ENCODE data around the gene FGD2. TPM values are rescaled to one million over a fixed set of nuclear protein-coding genes. Genes with fewer than 3 reads are reported as not detected.

FGD2 gene
- total RNA-seq, 2 experiments from 2014 or later: 1.5 to 2.1 TPM

DNA sequence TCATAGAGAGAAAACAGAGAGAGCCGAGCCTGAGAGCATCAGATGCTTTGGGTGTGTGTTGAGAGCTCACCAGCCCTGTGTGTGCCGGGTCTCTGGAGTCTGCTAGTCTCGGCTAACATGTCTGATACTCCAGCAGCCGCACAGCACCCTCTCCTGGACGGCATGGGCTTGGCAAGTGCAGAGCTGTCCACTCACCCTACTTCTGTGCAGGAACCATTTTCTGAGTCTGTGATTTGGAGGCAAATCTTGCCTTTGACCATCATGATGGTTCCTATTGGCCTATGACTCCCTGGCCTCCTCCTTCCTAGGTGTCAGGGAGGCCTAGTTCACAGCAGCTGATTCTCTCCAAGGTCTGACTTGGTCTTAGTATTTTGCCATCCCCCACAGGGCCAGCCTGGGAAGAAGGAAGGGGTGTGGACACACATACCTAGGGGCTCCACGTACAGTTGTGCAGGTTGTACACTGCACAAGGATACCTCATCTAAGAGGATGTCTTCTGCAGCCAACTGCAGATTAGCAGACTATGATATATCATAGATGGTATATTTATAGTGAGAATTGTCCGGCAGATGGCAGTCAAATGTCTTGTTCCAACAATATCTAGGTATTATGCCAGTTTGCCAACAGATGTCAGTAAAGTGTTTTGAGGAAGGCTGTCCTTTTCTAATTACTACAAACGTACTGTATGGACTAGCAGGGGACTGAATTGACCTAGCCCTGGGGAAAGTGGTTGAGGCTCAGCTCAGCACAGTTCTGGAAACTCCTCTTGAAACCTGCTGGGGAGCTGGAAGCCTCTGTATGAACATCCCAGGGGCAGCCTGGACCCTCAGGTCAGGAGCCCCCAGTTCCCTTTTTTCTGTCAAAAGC, 13.0 kb downstream of the FGD2 start:
- Mint-ChIP-seq H3K27ac (peak overlapping the region; percentile 85), H3K27me3 (no peaks in the 10 kb centered on the region), H3K36me3 (ENCODE audit: low read depth) (peaks cover 7% of the 10 kb centered on the region), H3K9me3 (no peaks in the 10 kb centered on the region), H3K4me1 (peaks cover 54% of the 10 kb centered on the region), H3K4me3 (no peak overlapping the region)
- CTCF ChIA-PET: interaction anchor here (0.6 to 26.0 kb wide), 83 partner anchors 9 to 649 kb away, joined by 3 to 482 read pairs (median 4); partner anchors contain the start of genes C6orf89, FGD2, MTCH1 and PI16
- DNase-seq: peak; percentile 95
- POLR2A ChIA-PET: interaction anchor here (0.6 to 1.9 kb wide), 2 partner anchors 101 to 192 kb away, joined by 3 to 6 read pairs; no protein-coding TSS in a partner anchor

GRCh38 chr6:37019065-37019450, 13.6 kb downstream of the FGD2 start:
- CTCF ChIA-PET: interaction anchor here (0.6 to 26.0 kb wide), 41 partner anchors 10 to 519 kb away, joined by 3 to 482 read pairs (median 10); partner anchors contain the start of genes C6orf89, FGD2, MTCH1 and PI16
- H3K27me3 Mint-ChIP-seq: no peaks in the 10 kb centered on the region
- H3K36me3 Mint-ChIP-seq (ENCODE audit: low read depth): peaks cover 7% of the 10 kb centered on the region
- peaks cover 60% of the 10 kb centered on the region for H3K4me1 Mint-ChIP-seq
- H3K9me3 Mint-ChIP-seq: no peaks in the 10 kb centered on the region
- no peak overlapping the region for H3K4me3 Mint-ChIP-seq
- peak overlapping the region; percentile 85 for H3K27ac Mint-ChIP-seq
- no peak for DNase-seq
- POLR2A ChIA-PET: interaction anchor here (1.9 kb wide), 1 partner anchor 192 kb away, joined by 6 read pairs; no protein-coding TSS in a partner anchor

DNA sequence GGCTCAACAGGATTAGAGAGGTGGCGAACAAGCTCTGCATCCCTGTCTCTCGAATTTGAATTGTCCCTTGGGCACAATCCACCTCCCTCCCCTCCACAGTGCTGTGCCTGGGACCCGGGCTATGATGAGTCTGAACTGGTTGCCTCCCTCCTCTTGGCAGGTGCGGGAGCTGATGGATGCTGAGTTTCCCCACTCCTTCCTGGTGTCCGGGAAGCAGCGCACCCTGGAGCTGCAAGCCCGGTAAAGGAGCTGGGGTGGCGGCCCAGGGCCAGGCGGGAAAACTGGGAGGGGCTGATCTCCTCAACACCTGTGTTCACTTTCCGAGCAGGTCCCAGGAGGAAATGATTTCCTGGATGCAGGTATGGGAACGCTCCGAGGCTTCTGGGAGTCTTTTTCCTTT, 14.9 kb downstream of the FGD2 start:
- CTCF ChIA-PET: interaction anchor here (0.8 to 26.0 kb wide), 15 partner anchors 11 to 305 kb away, joined by 3 to 482 read pairs (median 6); partner anchors contain the start of genes PIM1 and PPIL1
- H3K9me3 Mint-ChIP-seq: no peaks in the 10 kb centered on the region
- H3K27ac Mint-ChIP-seq: no peak overlapping the region
- peaks cover 72% of the 10 kb centered on the region for H3K4me1 Mint-ChIP-seq
- peaks cover 7% of the 10 kb centered on the region for H3K36me3 Mint-ChIP-seq (ENCODE audit: low read depth)
- H3K27me3 Mint-ChIP-seq: no peaks in the 10 kb centered on the region
- POLR2A ChIA-PET: interaction anchor here (0.5 kb wide), 1 partner anchor 169 kb away, joined by 5 read pairs; no protein-coding TSS in a partner anchor
- H3K4me3 Mint-ChIP-seq: no peak overlapping the region
- no peak for DNase-seq

DNA sequence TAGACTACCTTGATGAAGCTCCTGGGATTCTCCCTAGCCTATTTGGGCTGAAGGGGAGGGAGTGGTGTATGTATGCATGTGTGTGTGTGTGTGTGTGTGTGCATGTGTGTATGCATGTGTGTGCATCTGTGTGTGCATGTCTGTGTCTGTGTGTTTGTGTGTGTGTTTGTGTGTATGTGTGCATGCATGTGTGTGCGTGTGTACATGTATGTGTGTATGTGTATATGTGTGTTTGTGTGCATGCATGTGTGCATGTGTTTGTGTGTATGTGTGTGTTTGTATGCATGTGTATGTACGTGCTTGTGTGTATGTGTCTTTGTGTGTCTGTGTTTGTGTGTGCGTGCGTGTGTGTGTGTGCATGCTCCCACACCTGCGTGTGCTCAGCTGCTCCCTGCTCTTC, 15.4 kb downstream of the FGD2 start:
- no peaks in the 10 kb centered on the region for H3K27me3 Mint-ChIP-seq
- peaks cover 76% of the 10 kb centered on the region for H3K4me1 Mint-ChIP-seq
- ChIA-PET CTCF (interaction anchor here (0.5 to 26.0 kb wide), 20 partner anchors 10 to 305 kb away, joined by 3 to 482 read pairs (median 4); partner anchors contain the start of genes PIM1 and PPIL1), POLR2A (interaction anchor here (0.5 to 1.3 kb wide), 2 partner anchors 169 to 189 kb away, joined by 5 to 10 read pairs; no protein-coding TSS in a partner anchor)
- H3K27ac Mint-ChIP-seq: no peak overlapping the region
- peaks cover 7% of the 10 kb centered on the region for H3K36me3 Mint-ChIP-seq (ENCODE audit: low read depth)
- H3K9me3 Mint-ChIP-seq: no peaks in the 10 kb centered on the region
- DNase-seq: no peak
- no peak overlapping the region for H3K4me3 Mint-ChIP-seq

DNA sequence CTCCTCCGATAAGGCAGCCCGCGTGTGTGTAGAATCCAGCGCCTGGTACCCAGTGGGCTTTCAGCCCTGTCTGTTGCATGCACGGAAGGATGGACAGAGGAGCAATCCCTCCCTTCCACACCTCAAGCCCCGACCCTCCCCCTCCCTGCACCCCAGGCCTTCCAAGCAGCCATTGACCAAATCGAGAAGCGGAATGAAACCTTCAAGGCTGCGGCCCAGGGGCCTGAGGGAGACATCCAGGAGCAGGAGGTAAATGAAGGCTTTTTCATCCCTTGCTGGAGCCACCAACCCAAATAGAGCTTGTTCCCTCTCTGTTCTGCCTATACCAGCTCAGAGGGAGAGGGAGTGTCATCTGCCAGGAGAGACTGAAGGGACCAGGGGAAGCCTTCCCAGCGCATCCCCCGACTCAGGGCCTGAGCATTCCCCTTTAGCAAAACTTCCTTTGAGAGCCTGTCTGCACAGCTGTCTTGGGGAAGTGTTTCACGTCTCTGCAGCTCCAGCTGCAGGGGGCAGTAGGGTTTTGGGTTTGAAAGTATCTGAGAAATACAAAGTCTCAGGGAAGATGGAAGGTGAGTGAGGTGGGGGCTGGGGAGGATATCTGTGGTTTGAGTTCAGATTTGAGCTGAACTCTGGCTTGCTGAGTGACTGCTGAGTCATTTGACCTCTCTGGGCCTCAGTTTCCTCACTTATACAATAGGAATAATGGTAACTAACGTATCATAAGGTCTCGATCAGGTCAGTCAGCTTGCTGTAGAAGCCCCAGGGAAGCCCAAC, 16.1 kb downstream of the FGD2 start:
- CTCF ChIA-PET: interaction anchor here (0.5 to 26.0 kb wide), 26 partner anchors 10 to 412 kb away, joined by 3 to 482 read pairs (median 4); partner anchors contain the start of genes PIM1 and PPIL1
- no peak overlapping the region for H3K4me3 Mint-ChIP-seq

GRCh38 chr6:37022135-37022863, 16.8 kb downstream of the FGD2 start:
- Mint-ChIP-seq H3K4me3 (no peak overlapping the region), H3K36me3 (ENCODE audit: low read depth) (peaks cover 7% of the 10 kb centered on the region), H3K4me1 (peaks cover 90% of the 10 kb centered on the region), H3K27ac (peak overlapping the region; percentile 77), H3K27me3 (no peaks in the 10 kb centered on the region), H3K9me3 (no peaks in the 10 kb centered on the region)
- ChIA-PET CTCF (interaction anchor here (0.8 to 26.0 kb wide), 22 partner anchors 9 to 411 kb away, joined by 3 to 482 read pairs (median 4); partner anchors contain the start of gene PIM1), POLR2A (interaction anchor here (0.6 to 1.5 kb wide), 7 partner anchors 28 to 188 kb away, joined by 3 to 10 read pairs (median 4); no protein-coding TSS in a partner anchor)
- DNase-seq: no peak

More for the DNA sequence above, 16.1 kb downstream of the FGD2 start:
- DNase-seq: peak; percentile 90
- POLR2A ChIA-PET: interaction anchor here (0.6 to 1.5 kb wide), 6 partner anchors 29 to 188 kb away, joined by 3 to 10 read pairs (median 4); no protein-coding TSS in a partner anchor
- Mint-ChIP-seq H3K27ac (peak overlapping the region; percentile 77), H3K4me1 (peaks cover 84% of the 10 kb centered on the region), H3K27me3 (no peaks in the 10 kb centered on the region), H3K9me3 (no peaks in the 10 kb centered on the region), H3K36me3 (ENCODE audit: low read depth) (peaks cover 7% of the 10 kb centered on the region)

DNA sequence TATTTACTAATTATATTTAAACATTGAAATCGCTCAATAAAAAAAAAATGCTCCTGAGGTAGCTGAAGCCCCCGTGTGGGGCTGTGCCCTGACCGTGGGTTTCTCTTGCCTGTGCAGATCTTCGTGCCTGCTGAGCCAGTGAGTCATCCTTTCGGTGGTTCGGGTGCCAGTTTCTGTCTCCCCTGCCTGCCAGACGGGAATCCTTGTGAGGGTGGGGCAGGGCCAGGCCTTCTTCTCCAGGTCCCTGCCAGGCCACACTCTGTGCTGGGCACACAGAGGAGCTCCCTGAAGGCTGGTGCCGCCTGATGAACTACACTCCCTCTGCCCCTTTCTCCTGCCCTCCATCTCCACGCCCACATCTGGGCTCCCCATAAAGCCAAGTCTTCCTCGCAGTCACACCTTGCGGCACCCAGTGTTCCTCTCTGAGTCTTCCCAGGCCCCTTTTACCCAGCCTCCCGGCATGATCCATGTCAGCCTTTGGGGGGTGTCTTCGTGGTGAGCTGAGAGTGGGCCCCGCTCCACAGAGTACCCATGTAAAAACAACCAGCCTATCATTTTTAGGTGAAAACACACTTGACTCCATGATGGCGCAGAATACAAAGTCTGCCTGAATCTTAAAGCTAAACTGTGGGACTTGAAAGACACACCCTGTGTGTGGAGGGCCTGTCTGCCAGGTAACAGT, 19.3 kb downstream of the FGD2 start:
- H3K9me3 Mint-ChIP-seq: no peaks in the 10 kb centered on the region
- peaks cover 7% of the 10 kb centered on the region for H3K36me3 Mint-ChIP-seq (ENCODE audit: low read depth)
- peaks cover 88% of the 10 kb centered on the region for H3K4me1 Mint-ChIP-seq
- H3K27me3 Mint-ChIP-seq: no peaks in the 10 kb centered on the region
- peak overlapping the region; percentile 82 for H3K27ac Mint-ChIP-seq
- POLR2A ChIA-PET: interaction anchor here (0.6 to 1.1 kb wide), 2 partner anchors 145 to 500 kb away, joined by 3 to 5 read pairs; partner anchors contain the start of gene PIM1
- DNase-seq: peak; percentile 52
- CTCF ChIA-PET: interaction anchor here (0.6 to 26.0 kb wide), 5 partner anchors 21 to 272 kb away, joined by 3 to 482 read pairs (median 347); partner anchors contain the start of gene PIM1
- no peak overlapping the region for H3K4me3 Mint-ChIP-seq

GRCh38 chr6:37025621-37026466, 20.4 kb downstream of the FGD2 start:
- peaks cover 10% of the 10 kb centered on the region for H3K36me3 Mint-ChIP-seq (ENCODE audit: low read depth)
- peak overlapping the region; percentile 62 for H3K27ac Mint-ChIP-seq
- no peak for DNase-seq
- H3K27me3 Mint-ChIP-seq: no peaks in the 10 kb centered on the region
- ChIA-PET POLR2A (interaction anchor here (1.1 kb wide), 1 partner anchor 144 kb away, joined by 5 read pairs; the partner anchor contains the start of gene PIM1), CTCF (interaction anchor here (0.6 to 26.0 kb wide), 9 partner anchors 8 to 280 kb away, joined by 3 to 482 read pairs (median 4); partner anchors contain the start of gene PIM1)
- peaks cover 88% of the 10 kb centered on the region for H3K4me1 Mint-ChIP-seq
- H3K9me3 Mint-ChIP-seq: peaks cover 6% of the 10 kb centered on the region
- H3K4me3 Mint-ChIP-seq: no peak overlapping the region

- POLR2A ChIA-PET: no interaction called here
- peaks cover 6% of the 10 kb centered on the region for H3K9me3 Mint-ChIP-seq
- H3K27ac Mint-ChIP-seq: peak overlapping the region; percentile 69
- H3K27me3 Mint-ChIP-seq: no peaks in the 10 kb centered on the region
- H3K4me3 Mint-ChIP-seq: no peak overlapping the region
- H3K36me3 Mint-ChIP-seq (ENCODE audit: low read depth): peaks cover 12% of the 10 kb centered on the region
- H3K4me1 Mint-ChIP-seq: peaks cover 78% of the 10 kb centered on the region
- DNase-seq: no peak
- CTCF ChIA-PET: interaction anchor here (0.6 to 26.0 kb wide), 9 partner anchors 9 to 184 kb away, joined by 3 to 482 read pairs (median 4); partner anchors contain the start of genes C6orf89 and PIM1
Observed at GRCh38 chr6:37027036-37027720, 21.7 kb downstream of the FGD2 start.

All from activated CD4-positive, alpha-beta T cell treated with anti-CD3 and anti-CD28 coated beads, Interleukin-2, amount 10 ng/mL, durations not matched to agents 7 days and 5 days (primary cell).